Neural cell (in vitro differentiated cells): ENCODE results near the gene ZNF329. TPM values are rescaled to one million over a fixed set of nuclear protein-coding genes. Genes with fewer than 3 reads are reported as not detected.

Experiments
- H2AFZ ChIP-seq: fragments of 200-600, 300-800 bp; sonication (generic), shearing (Covaris generic); 2 replicates; pipeline ENCODE4 v1.6.0; 2014; ENCODE audit warnings: low read depth, mild to moderate bottlenecking, antibody characterized with exemption, low read length, moderate library complexity
- H3F3A ChIP-seq: fragments of 200-600 bp; shearing (Covaris generic); 2 replicates; pipeline ENCODE4 v1.6.1; 2016; ENCODE audit warnings: mild to moderate bottlenecking, moderate library complexity, mixed read lengths, antibody characterized with exemption, low read length; ENCODE audit not compliant: insufficient read depth, poor library complexity, severe bottlenecking
- H3K27ac ChIP-seq: fragments of 200-600, 300-800 bp; sonication (generic), shearing (Covaris generic); 2 replicates; pipeline ENCODE4 v1.5.1; 2014; ENCODE audit warnings: mild to moderate bottlenecking, low read length, moderate library complexity
- H3K27me3 ChIP-seq: fragments of 300-800, 200-600 bp; sonication (generic), shearing (Covaris generic); 2 replicates; pipeline ENCODE4 v1.6.0; 2014; ENCODE audit warnings: mild to moderate bottlenecking, low read depth, low read length, moderate library complexity; ENCODE audit not compliant: insufficient read depth
- H3K36me3 ChIP-seq: fragments of 300-800, 200-600 bp; sonication (generic), shearing (Covaris generic); 2 replicates; pipeline ENCODE4 v1.5.1; 2014; ENCODE audit warnings: mild to moderate bottlenecking, antibody characterized with exemption, low read length, moderate library complexity; ENCODE audit not compliant: insufficient read depth
- H3K4me2 ChIP-seq: fragments of 300-800, 200-600 bp; sonication (generic), shearing (Covaris generic); 2 replicates; pipeline ENCODE4 v1.6.0; 2014; ENCODE audit warnings: mild to moderate bottlenecking, low read length
- H3K4me3 ChIP-seq: fragments of 300-800, 200-600 bp; sonication (generic), shearing (Covaris generic); 2 replicates; pipeline ENCODE4 v1.5.1; 2014; ENCODE audit warnings: mild to moderate bottlenecking, low read length, moderate library complexity
- H3K79me2 ChIP-seq: fragments of 200-600 bp; shearing (Covaris generic); replicated peaks from 2 replicates; pipeline ENCODE4 v1.6.0; 2014; ENCODE audit warnings: mild to moderate bottlenecking, low read length, moderate library complexity; ENCODE audit not compliant: insufficient read depth
- H3K9ac ChIP-seq: fragments of 300-800, 200-600 bp; sonication (generic), shearing (Covaris generic); 2 replicates; pipeline ENCODE4 v1.6.1; 2016; ENCODE audit warnings: mild to moderate bottlenecking, low read length, mixed read lengths
- H3K9me2 ChIP-seq: fragments of 200-600 bp; shearing (Covaris generic); 2 replicates; pipeline ENCODE4 v1.6.1; 2016; ENCODE audit warnings: mild to moderate bottlenecking, low read length, mixed read lengths; ENCODE audit not compliant: insufficient read depth
- H3K9me3 ChIP-seq: fragments of 200-600, 300-800 bp; sonication (generic), shearing (Covaris generic); 2 replicates; pipeline ENCODE4 v1.6.1; 2016; ENCODE audit warnings: mild to moderate bottlenecking, mixed run types, low read length, moderate library complexity, mixed read lengths
- H4K20me1 ChIP-seq: fragments of 200-600 bp; shearing (Covaris generic); 2 replicates; pipeline ENCODE4 v1.6.1; 2016; ENCODE audit warnings: mild to moderate bottlenecking, mixed run types; ENCODE audit not compliant: insufficient read depth
- EP300 ChIP-seq: fragments of 450-650 bp; conservative IDR thresholded peaks from 2 replicates; pipeline ENCODE4 v1.6.1; 2014; ENCODE audit warnings: antibody characterized with exemption, mild to moderate bottlenecking, moderate library complexity; ENCODE audit not compliant: poor library complexity, severe bottlenecking
- EZH2 ChIP-seq: fragments of 200-600, 300-800 bp; shearing (Covaris generic), sonication (generic); IDR thresholded peaks from 2 replicates; pipeline ENCODE4 v1.6.1; 2014; ENCODE audit warnings: antibody characterized with exemption, low read length, borderline replicate concordance, mild to moderate bottlenecking; ENCODE audit not compliant: insufficient read depth, poor library complexity, severe bottlenecking
- MXI1 ChIP-seq: fragments of 450-650 bp; conservative IDR thresholded peaks from 2 replicates; pipeline ENCODE4 v1.6.1; 2014; ENCODE audit warnings: antibody characterized with exemption, mild to moderate bottlenecking; ENCODE audit not compliant: poor library complexity, severe bottlenecking
- POLR2AphosphoS5 ChIP-seq: IDR thresholded peaks from 2 replicates; pipeline ENCODE4 v1.6.1; 2012
- RAD21 ChIP-seq: fragments of 450-650 bp; conservative IDR thresholded peaks from 2 replicates; pipeline ENCODE4 v1.6.1; 2014; ENCODE audit warnings: antibody characterized with exemption, mild to moderate bottlenecking, moderate library complexity
- SMC3 ChIP-seq: fragments of 450-650 bp; conservative IDR thresholded peaks from 2 replicates; pipeline ENCODE4 v1.6.1; 2014; ENCODE audit warnings: antibody characterized with exemption, mild to moderate bottlenecking, moderate library complexity; ENCODE audit not compliant: poor library complexity
- TAF1 ChIP-seq: IDR thresholded peaks from 2 replicates; pipeline ENCODE4 v1.6.1; 2012; ENCODE audit warnings: low read depth
- polyA plus RNA-seq: library from polyadenylated mRNA; depleted of rRNA; stranded (reverse); fragments of >200 nt; gene quantifications from 2 replicates; pipeline ENCODE4 v1.2.3, GENCODE V29; 2014
- TF ChIP-seq, protein P1 (sequence below): IDR thresholded peaks from 2 replicates; pipeline ENCODE4 v1.6.1; 2012; ENCODE audit warnings: borderline replicate concordance
- TF ChIP-seq, protein P2 (sequence below): fragments of 450-650 bp; IDR thresholded peaks from 2 replicates; pipeline ENCODE4 v1.5.1; 2014; ENCODE audit warnings: antibody characterized with exemption, mild to moderate bottlenecking, moderate library complexity; ENCODE audit not compliant: poor library complexity, severe bottlenecking

Gene ZNF329
- polyA plus RNA-seq, 1 donor from 2014 or later: 20.6 TPM

DNA sequence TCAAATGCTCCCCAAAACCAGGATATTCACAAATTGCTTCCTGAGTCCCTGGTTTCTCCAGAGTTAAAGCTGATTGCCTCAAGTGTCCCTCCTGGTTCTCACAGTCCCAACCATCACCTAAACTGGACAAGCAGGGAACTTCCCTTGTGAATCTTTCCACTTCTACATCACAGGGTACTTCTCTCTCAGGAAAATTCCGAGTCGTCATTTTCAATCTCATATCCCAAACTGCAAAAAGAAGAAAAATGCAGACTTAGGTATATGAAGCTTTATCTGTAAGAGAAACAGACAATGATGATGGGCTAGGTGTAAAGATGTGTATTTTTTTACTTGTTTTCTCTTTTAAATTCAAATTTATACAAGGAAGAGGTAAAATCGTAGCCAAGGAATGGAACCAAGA lies 21.3 kb downstream of the ZNF329 start:
- Histone ChIP-seq H3K4me3 (no peak overlapping the region), H3K4me2 (no peak overlapping the region), H3K27me3 (no peaks in the 10 kb centered on the region), H3K27ac (no peak overlapping the region), H3K79me2 (no peaks in the 10 kb centered on the region), H3K36me3 (peaks cover 44% of the 10 kb centered on the region), H3F3A (no peaks in the 10 kb centered on the region), H3K9me3 (peaks cover 76% of the 10 kb centered on the region), H4K20me1 (no peaks in the 10 kb centered on the region), H3K9ac (no peak overlapping the region), H2AFZ (no peak overlapping the region), H3K9me2 (no peaks in the 10 kb centered on the region)
- TF ChIP-seq POLR2AphosphoS5: no peak
- TF ChIP-seq, protein P1, sequence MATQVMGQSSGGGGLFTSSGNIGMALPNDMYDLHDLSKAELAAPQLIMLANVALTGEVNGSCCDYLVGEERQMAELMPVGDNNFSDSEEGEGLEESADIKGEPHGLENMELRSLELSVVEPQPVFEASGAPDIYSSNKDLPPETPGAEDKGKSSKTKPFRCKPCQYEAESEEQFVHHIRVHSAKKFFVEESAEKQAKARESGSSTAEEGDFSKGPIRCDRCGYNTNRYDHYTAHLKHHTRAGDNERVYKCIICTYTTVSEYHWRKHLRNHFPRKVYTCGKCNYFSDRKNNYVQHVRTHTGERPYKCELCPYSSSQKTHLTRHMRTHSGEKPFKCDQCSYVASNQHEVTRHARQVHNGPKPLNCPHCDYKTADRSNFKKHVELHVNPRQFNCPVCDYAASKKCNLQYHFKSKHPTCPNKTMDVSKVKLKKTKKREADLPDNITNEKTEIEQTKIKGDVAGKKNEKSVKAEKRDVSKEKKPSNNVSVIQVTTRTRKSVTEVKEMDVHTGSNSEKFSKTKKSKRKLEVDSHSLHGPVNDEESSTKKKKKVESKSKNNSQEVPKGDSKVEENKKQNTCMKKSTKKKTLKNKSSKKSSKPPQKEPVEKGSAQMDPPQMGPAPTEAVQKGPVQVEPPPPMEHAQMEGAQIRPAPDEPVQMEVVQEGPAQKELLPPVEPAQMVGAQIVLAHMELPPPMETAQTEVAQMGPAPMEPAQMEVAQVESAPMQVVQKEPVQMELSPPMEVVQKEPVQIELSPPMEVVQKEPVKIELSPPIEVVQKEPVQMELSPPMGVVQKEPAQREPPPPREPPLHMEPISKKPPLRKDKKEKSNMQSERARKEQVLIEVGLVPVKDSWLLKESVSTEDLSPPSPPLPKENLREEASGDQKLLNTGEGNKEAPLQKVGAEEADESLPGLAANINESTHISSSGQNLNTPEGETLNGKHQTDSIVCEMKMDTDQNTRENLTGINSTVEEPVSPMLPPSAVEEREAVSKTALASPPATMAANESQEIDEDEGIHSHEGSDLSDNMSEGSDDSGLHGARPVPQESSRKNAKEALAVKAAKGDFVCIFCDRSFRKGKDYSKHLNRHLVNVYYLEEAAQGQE: no peak
- no peak for TF ChIP-seq EZH2
- no peak for TF ChIP-seq SMC3
- TF ChIP-seq, protein P2, sequence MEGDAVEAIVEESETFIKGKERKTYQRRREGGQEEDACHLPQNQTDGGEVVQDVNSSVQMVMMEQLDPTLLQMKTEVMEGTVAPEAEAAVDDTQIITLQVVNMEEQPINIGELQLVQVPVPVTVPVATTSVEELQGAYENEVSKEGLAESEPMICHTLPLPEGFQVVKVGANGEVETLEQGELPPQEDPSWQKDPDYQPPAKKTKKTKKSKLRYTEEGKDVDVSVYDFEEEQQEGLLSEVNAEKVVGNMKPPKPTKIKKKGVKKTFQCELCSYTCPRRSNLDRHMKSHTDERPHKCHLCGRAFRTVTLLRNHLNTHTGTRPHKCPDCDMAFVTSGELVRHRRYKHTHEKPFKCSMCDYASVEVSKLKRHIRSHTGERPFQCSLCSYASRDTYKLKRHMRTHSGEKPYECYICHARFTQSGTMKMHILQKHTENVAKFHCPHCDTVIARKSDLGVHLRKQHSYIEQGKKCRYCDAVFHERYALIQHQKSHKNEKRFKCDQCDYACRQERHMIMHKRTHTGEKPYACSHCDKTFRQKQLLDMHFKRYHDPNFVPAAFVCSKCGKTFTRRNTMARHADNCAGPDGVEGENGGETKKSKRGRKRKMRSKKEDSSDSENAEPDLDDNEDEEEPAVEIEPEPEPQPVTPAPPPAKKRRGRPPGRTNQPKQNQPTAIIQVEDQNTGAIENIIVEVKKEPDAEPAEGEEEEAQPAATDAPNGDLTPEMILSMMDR: no peak
- no peak for TF ChIP-seq RAD21
- TF ChIP-seq MXI1: no peak
- no peak for TF ChIP-seq EP300
- TF ChIP-seq TAF1: no peak

DNA sequence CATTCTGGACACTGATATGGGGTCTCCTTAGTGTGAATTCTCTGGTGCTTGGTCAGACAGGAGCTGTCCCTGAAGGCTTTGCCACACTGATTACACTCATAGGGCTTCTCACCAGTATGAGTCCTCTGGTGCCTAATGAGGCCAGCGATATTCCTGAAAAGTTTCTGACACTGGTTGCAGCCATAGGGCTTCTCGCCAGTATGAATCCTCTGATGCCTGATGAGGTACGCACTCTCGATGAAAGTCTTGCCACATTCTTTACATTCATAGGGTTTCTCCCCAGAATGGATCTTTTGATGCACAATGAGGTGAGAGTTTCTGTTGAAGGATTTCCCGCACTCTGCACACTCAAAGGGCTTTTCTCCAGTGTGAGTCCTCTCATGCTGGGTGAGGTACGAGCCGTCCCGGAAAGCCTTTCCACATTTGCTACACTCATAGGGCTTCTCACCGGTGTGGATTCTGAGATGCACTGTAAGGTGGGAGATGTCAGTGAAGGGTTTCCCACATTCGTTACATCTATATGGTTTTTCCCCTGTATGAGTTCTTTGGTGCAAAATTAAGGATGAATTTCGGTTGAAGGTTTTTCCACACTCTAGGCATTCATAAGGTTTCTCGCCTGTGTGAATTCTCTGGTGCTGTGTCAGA lies 22.4 kb downstream of the ZNF329 start:
- Histone ChIP-seq H3K4me2 (no peak overlapping the region), H3F3A (no peaks in the 10 kb centered on the region), H3K9me3 (peaks cover 78% of the 10 kb centered on the region), H3K36me3 (peaks cover 40% of the 10 kb centered on the region), H4K20me1 (no peaks in the 10 kb centered on the region), H3K27ac (no peak overlapping the region), H3K79me2 (no peaks in the 10 kb centered on the region), H3K9me2 (no peaks in the 10 kb centered on the region), H2AFZ (no peak overlapping the region), H3K27me3 (no peaks in the 10 kb centered on the region), H3K9ac (no peak overlapping the region), H3K4me3 (no peak overlapping the region)
- TF ChIP-seq, protein P2: no peak
- TF ChIP-seq SMC3 (no peak), POLR2AphosphoS5 (no peak), MXI1 (no peak), RAD21 (no peak), EZH2 (no peak), TAF1 (no peak), EP300 (no peak)
- TF ChIP-seq, protein P1: no peak
